ENCODE results near the gene AIFM3. TPM values are rescaled to one million over a fixed set of nuclear protein-coding genes. Genes with fewer than 3 reads are reported as not detected.

AIFM3 gene
- total RNA-seq, 1 donor from 2014 or later: 1.3 TPM

DNA sequence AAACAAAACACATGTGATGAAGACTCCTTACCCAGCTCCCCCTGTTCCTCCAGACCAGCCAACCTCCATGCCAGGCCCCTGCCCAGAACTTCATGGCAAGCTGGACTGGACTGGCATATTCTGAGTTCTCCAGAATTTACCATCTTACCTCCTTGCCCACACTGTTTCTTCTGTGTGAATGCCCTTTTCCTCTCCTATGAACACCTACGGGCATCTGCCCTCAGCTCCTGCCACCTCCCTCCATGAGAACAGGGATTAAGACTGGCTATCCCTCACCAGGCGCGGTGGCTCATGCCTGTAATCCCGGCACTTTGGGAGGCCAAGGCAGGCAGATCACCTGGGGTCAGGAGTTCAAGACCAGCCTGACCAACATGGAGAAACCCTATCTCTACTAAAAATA, 6.4 kb upstream of the AIFM3 start:
- intact Hi-C loops (cut with micrococcal nuclease): no loop called here
- Mint-ChIP-seq H3K27me3 (peaks cover 6% of the 10 kb centered on the region), H3K27ac (no peak overlapping the region), H3K4me1 (peaks cover 33% of the 10 kb centered on the region), H3K9me3 (no peaks in the 10 kb centered on the region), H3K4me3 (no peak overlapping the region), H3K36me3 (ENCODE audit: low read depth) (no peaks in the 10 kb centered on the region)
- DNase-seq (no peak), ATAC-seq (ENCODE audit: low read depth) (no peak)
- TF ChIP-seq CTCF (IDR thresholded peaks at IDR 0.05): no peak
- POLR2A ChIA-PET: no interaction called here
- CTCF ChIA-PET: interaction anchor here (0.9 kb wide), 1 partner anchor 14 kb away, joined by 3 read pairs; no protein-coding TSS in a partner anchor

GRCh38 chr22:20962491-20962945, 4.5 kb upstream of the AIFM3 start:
- Mint-ChIP-seq H3K27me3 (peaks cover 6% of the 10 kb centered on the region), H3K4me3 (no peak overlapping the region), H3K9me3 (no peaks in the 10 kb centered on the region), H3K4me1 (peaks cover 42% of the 10 kb centered on the region), H3K36me3 (ENCODE audit: low read depth) (no peaks in the 10 kb centered on the region), H3K27ac (no peak overlapping the region)
- intact Hi-C loops (cut with micrococcal nuclease): no loop called here
- CTCF ChIA-PET: interaction anchor here (0.8 to 1.3 kb wide), 2 partner anchors 12 to 40 kb away, joined by 3 read pairs; partner anchors contain the start of gene THAP7
- POLR2A ChIA-PET: interaction anchor here (1.4 kb wide), 1 partner anchor 20 kb away, joined by 4 read pairs; the partner anchor contains the start of gene LZTR1
- no peak for TF ChIP-seq CTCF (IDR thresholded peaks at IDR 0.05)
- DNase-seq (no peak), ATAC-seq (ENCODE audit: low read depth) (no peak)

DNA sequence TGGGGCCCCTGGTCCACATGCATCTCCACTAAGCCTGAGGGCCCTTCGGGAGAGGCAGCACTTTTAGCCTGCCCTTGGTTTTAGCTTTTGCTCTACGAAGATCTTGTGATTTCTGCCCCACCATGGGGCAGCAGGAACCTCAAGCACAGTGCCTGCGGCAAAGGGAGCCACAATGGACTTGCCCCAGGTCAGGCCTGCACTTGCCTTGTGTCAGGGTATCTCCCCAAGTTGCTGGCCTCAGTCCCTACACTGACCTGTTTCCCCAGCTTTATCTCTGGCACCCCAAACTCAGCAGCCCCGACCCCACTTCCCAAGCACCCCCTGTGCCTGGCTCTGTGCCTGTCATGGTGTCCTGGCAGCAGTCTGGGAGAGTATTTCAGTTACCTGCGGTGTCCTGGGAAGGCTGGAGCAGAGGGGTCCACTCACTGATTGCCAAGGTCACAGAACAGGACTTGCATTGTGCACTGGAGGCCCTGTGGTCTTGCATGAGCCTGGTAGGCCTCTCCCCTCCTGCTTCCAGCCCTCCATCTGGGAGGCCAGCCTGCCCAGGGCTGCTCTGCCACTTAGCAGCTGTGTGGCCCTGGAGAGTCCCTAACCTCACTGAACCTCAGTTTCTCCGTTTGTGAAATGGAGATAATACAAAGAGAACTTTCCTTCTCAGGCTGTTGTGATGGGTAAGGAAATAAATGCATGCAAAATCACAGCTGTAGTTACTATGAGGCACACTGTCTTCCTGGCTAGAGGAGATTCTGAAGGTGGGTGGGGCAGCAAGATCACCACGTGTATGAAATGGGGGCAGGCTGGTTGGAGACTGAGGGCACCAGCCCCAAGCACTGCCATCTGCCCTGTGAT, 3.6 kb upstream of the AIFM3 start:
- no peak for TF ChIP-seq CTCF (IDR thresholded peaks at IDR 0.05)
- no peaks in the 10 kb centered on the region for H3K9me3 Mint-ChIP-seq
- ATAC-seq (ENCODE audit: low read depth) (no peak), DNase-seq (no peak)
- no peak overlapping the region for H3K27ac Mint-ChIP-seq
- H3K27me3 Mint-ChIP-seq: peaks cover 6% of the 10 kb centered on the region
- ChIA-PET CTCF (interaction anchor here (0.8 kb wide), 1 partner anchor 11 kb away, joined by 3 read pairs; no protein-coding TSS in a partner anchor), POLR2A (interaction anchor here (1.4 kb wide), 1 partner anchor 19 kb away, joined by 4 read pairs; the partner anchor contains the start of gene LZTR1)
- peaks cover 42% of the 10 kb centered on the region for H3K4me1 Mint-ChIP-seq
- intact Hi-C loops (cut with micrococcal nuclease): no loop called here
- H3K4me3 Mint-ChIP-seq: no peak overlapping the region
- H3K36me3 Mint-ChIP-seq (ENCODE audit: low read depth): no peaks in the 10 kb centered on the region

- H3K27me3 Mint-ChIP-seq: peaks cover 6% of the 10 kb centered on the region
- no peaks in the 10 kb centered on the region for H3K36me3 Mint-ChIP-seq (ENCODE audit: low read depth)
- intact Hi-C loops (cut with micrococcal nuclease): no loop called here
- DNase-seq (no peak), ATAC-seq (ENCODE audit: low read depth) (no peak)
- H3K27ac Mint-ChIP-seq: no peak overlapping the region
- CTCF ChIA-PET: no interaction called here
- peak overlapping the region; percentile 77 for H3K4me3 Mint-ChIP-seq
- peaks cover 49% of the 10 kb centered on the region for H3K4me1 Mint-ChIP-seq
- POLR2A ChIA-PET: no interaction called here
- H3K9me3 Mint-ChIP-seq: no peaks in the 10 kb centered on the region
- TF ChIP-seq CTCF (IDR thresholded peaks at IDR 0.05): no peak
Observed at GRCh38 chr22:20964090-20964798, 2.8 kb upstream of the AIFM3 start.

DNA sequence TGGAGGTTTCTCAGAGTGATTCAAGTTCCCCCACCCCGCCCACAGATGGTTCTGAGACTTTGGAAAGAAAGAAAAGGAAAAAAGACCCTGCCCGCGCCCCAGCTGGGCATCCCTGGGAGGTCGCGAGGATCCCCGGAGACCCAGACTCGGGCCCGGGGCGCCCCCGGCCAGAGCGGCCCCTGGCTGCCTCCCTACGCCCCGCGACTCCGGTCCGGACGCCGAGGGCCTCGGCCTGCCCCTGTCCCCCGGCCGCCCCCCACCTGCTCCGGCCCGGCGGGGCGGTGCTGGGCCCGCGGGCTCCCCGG, 2.3 kb upstream of the AIFM3 start:
- no peak for ATAC-seq (ENCODE audit: low read depth)
- Mint-ChIP-seq H3K4me1 (peaks cover 49% of the 10 kb centered on the region), H3K4me3 (peak overlapping the region; percentile 77), H3K27ac (no peak overlapping the region), H3K36me3 (ENCODE audit: low read depth) (no peaks in the 10 kb centered on the region), H3K27me3 (peaks cover 6% of the 10 kb centered on the region), H3K9me3 (no peaks in the 10 kb centered on the region)
- intact Hi-C loops (cut with micrococcal nuclease): loop anchor here (5.0 kb wide), 1 partner anchor 38 kb away; the partner anchor contains the start of gene THAP7
- TF ChIP-seq CTCF (IDR thresholded peaks at IDR 0.05): no peak
- DNase-seq: no peak
- CTCF ChIA-PET: no interaction called here
- POLR2A ChIA-PET: no interaction called here
